ENCODE data around the gene EXPH5.

Gene EXPH5

GRCh38 chr11:108467091-108467823 is 126.3 kb downstream of the EXPH5 start, which contains the start of gene C11orf65:
Gene C11orf65, minus strand, starts transcription at chr11:108467529. Its CDS starts 5,970 bp downstream, at chr11:108461559.
- peak; percentile 98 for DNase-seq (ENCODE audit: low read depth)
- TF ChIP-seq CTCF (IDR thresholded peaks at IDR 0.05; ENCODE audit: insufficient read depth, low read depth, low read length, missing control alignments) = no peak
- peak within 1 kb of the TSS; percentile 74 for H3K4me3 ChIP-seq (ENCODE audit: low read length)

GRCh38 chr11:108466405-108466804 is 127.2 kb downstream of the EXPH5 start:
- no peak for TF ChIP-seq CTCF (IDR thresholded peaks at IDR 0.05; ENCODE audit: insufficient read depth, low read depth, low read length, missing control alignments)
- DNase-seq (ENCODE audit: low read depth) = no peak
- H3K4me3 ChIP-seq (ENCODE audit: low read length) = peak overlapping the region; percentile 74

Data from epithelial cell of esophagus (primary cell).